Esophagus muscularis mucosa (tissue), 4 donors: Measurements from ENCODE around the gene CHCHD1.

Experiments used
- EP300 ChIP-seq: sonication (generic); formaldehyde crosslinking; IDR thresholded peaks from one replicate; pipeline ENCODE4 v1.6.1; 2017; ENCODE audit warnings: antibody characterized with exemption
- POLR2A ChIP-seq: fragments of 450-650 bp; IDR thresholded peaks from one replicate; pipeline ENCODE4 v1.6.1; 2017; ENCODE audit warnings: antibody characterized with exemption, moderate library complexity, mild to moderate bottlenecking, low read depth
- TF ChIP-seq, protein P1 (sequence below), 3 experiments: fragments of 200-600 bp in 2 of 3; fragments of 450-650 bp in 1 of 3; sonication (generic) in 2 of 3; IDR thresholded peaks; one replicate each; pipeline ENCODE4 v1.5.1; 2017 to 2019; ENCODE audit warnings: antibody characterized with exemption in 3 of 3, mild to moderate bottlenecking in 2 of 3, moderate library complexity in 1 of 3

- TF ChIP-seq POLR2A: no peak
- TF ChIP-seq, protein P1, sequence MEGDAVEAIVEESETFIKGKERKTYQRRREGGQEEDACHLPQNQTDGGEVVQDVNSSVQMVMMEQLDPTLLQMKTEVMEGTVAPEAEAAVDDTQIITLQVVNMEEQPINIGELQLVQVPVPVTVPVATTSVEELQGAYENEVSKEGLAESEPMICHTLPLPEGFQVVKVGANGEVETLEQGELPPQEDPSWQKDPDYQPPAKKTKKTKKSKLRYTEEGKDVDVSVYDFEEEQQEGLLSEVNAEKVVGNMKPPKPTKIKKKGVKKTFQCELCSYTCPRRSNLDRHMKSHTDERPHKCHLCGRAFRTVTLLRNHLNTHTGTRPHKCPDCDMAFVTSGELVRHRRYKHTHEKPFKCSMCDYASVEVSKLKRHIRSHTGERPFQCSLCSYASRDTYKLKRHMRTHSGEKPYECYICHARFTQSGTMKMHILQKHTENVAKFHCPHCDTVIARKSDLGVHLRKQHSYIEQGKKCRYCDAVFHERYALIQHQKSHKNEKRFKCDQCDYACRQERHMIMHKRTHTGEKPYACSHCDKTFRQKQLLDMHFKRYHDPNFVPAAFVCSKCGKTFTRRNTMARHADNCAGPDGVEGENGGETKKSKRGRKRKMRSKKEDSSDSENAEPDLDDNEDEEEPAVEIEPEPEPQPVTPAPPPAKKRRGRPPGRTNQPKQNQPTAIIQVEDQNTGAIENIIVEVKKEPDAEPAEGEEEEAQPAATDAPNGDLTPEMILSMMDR (IDR thresholded peaks at IDR 0.05): no peak
- no peak for TF ChIP-seq EP300
Measured at GRCh38 chr10:73819513-73820093, 37.8 kb downstream of the CHCHD1 start.
